Endothelial cell of umbilical vein (primary cell): ENCODE measurements around the gene HMX2. TPM values are rescaled to one million over a fixed set of nuclear protein-coding genes. Genes with fewer than 3 reads are reported as not detected.

Experiments used
- BruUV-seq: library from RNA; stranded (reverse); fragments of 400-500 nt; replicated peaks from 2 replicates; lab custom pipeline; 2021; lab: Mats Ljungman, UMichigan
- CTCF ChIA-PET: fragments of 300-600, 350-600 bp; sonication (Branson Sonifier 250); formaldehyde crosslinking; loops from one replicate; lab custom pipeline; 2021; ENCODE audit warnings: antibody characterized with exemption, inconsistent platforms; lab: Charles Lee
- POLR2A ChIA-PET: fragments of 300-600, 350-600 bp; sonication (Branson Sonifier 250); formaldehyde crosslinking; loops from one replicate; lab custom pipeline; 2021; ENCODE audit warnings: antibody characterized with exemption, inconsistent platforms; lab: Charles Lee
- DNase-seq: peaks from one replicate; pipeline ENCODE4 v3.0.0-alpha.2; 2011; ENCODE audit warnings: low read depth, low spot score
- FAIRE-seq: peaks from 2 replicates; lab custom pipeline; 2011; peaks lifted over from hg19 to GRCh38; lab: Jason Lieb, UNC
- H2AFZ ChIP-seq: 2 replicates; pipeline ENCODE4 v1.6.0; 2012; ENCODE audit warnings: low read depth, low read length, control low read depth, inconsistent platforms
- H3K27ac ChIP-seq: 2 replicates; pipeline ENCODE4 v1.5.1; 2011; ENCODE audit warnings: low read depth, mild to moderate bottlenecking, control low read depth, low read length, moderate library complexity; ENCODE audit not compliant: insufficient read depth
- H3K27me3 ChIP-seq, 2 experiments: 2 replicates each; pipeline versions ENCODE4 v1.6.0 to v1.6.1; 2011; ENCODE audit warnings: low read length in 2 of 2, mixed read lengths in 1 of 2; ENCODE audit not compliant: control insufficient read depth in 2 of 2, insufficient read depth in 2 of 2
- H3K36me3 ChIP-seq, 2 experiments: 2 replicates in 1 of 2; 3 replicates in 1 of 2; pipeline ENCODE4 v1.5.1; 2011; ENCODE audit warnings: low read length in 2 of 2, mild to moderate bottlenecking in 1 of 2, moderate library complexity in 1 of 2; ENCODE audit not compliant: control insufficient read depth in 2 of 2, insufficient read depth in 2 of 2; ENCODE audit errors: extremely low read depth in 1 of 2
- H3K4me1 ChIP-seq: 3 replicates; pipeline ENCODE4 v1.5.1; 2011; ENCODE audit warnings: mild to moderate bottlenecking, low read length; ENCODE audit not compliant: control insufficient read depth, insufficient read depth; ENCODE audit errors: extremely low read depth
- H3K4me2 ChIP-seq: 2 replicates; pipeline ENCODE4 v1.6.1; 2011; ENCODE audit warnings: low read length, control low read depth, mixed read lengths; ENCODE audit not compliant: insufficient read depth
- H3K4me3 ChIP-seq, 3 experiments: fragments of 200-600 bp in 1 of 3; sonication (generic), shearing (Covaris generic) in 1 of 3; replicated peaks in 1 of 3; 2 replicates each; pipeline ENCODE4 v1.5.1; 2011 to 2016; ENCODE audit warnings: control low read depth in 3 of 3, low read length in 3 of 3, mild to moderate bottlenecking in 2 of 3, inconsistent platforms in 1 of 3, low read depth in 1 of 3, moderate library complexity in 1 of 3; ENCODE audit not compliant: insufficient read depth in 1 of 3
- H3K79me2 ChIP-seq: 2 replicates; pipeline ENCODE4 v1.6.0; 2012; ENCODE audit warnings: low read length, inconsistent platforms; ENCODE audit not compliant: control insufficient read depth, insufficient read depth
- H3K9ac ChIP-seq: replicated peaks from 2 replicates; pipeline ENCODE3; 2011; ENCODE audit warnings: low read length, control low read depth; ENCODE audit not compliant: insufficient read depth; ENCODE audit errors: extremely low read depth
- H3K9me1 ChIP-seq: replicated peaks from 3 replicates; pipeline ENCODE4 v1.6.0; 2011; ENCODE audit warnings: mild to moderate bottlenecking, low read length; ENCODE audit not compliant: control insufficient read depth, insufficient read depth; ENCODE audit errors: extremely low read depth
- H3K9me3 ChIP-seq: replicated peaks from 2 replicates; pipeline ENCODE4 v1.5.1; 2012; ENCODE audit warnings: low read length, inconsistent platforms; ENCODE audit not compliant: control insufficient read depth, insufficient read depth
- H4K20me1 ChIP-seq: replicated peaks from 2 replicates; pipeline ENCODE3; 2011; ENCODE audit warnings: mild to moderate bottlenecking, low read length; ENCODE audit not compliant: control insufficient read depth, insufficient read depth; ENCODE audit errors: extremely low read depth
- CTCF ChIP-seq, 2 donors: IDR thresholded peaks; 1 replicate in 1 of 2; 2 replicates in 1 of 2; pipeline ENCODE4 v1.5.1; 2011; ENCODE audit warnings: low read length in 2 of 2, mild to moderate bottlenecking in 2 of 2, moderate library complexity in 2 of 2, control low read depth in 1 of 2, inconsistent platforms in 1 of 2, low read depth in 1 of 2; ENCODE audit not compliant: insufficient read depth in 1 of 2; ENCODE audit errors: extremely low read depth in 1 of 2
- EZH2 ChIP-seq: IDR thresholded peaks from 2 replicates; pipeline ENCODE4 v1.6.1; 2012; ENCODE audit warnings: borderline replicate concordance, low read depth, mild to moderate bottlenecking, moderate library complexity, low read length, inconsistent platforms; ENCODE audit not compliant: severe bottlenecking
- FOS ChIP-seq: IDR thresholded peaks from 2 replicates; pipeline ENCODE4 v1.6.1; 2011; ENCODE audit warnings: mild to moderate bottlenecking, low read length, moderate library complexity, borderline replicate concordance; ENCODE audit not compliant: insufficient read depth
- GATA2 ChIP-seq: IDR thresholded peaks from 2 replicates; pipeline ENCODE4 v1.7.0; 2011; ENCODE audit warnings: low read depth, mild to moderate bottlenecking, moderate library complexity, mixed read lengths, low read length; ENCODE audit not compliant: insufficient read length, insufficient read depth
- JUN ChIP-seq: IDR thresholded peaks from 2 replicates; pipeline ENCODE4 v1.6.1; 2011; ENCODE audit warnings: borderline replicate concordance, low read depth; ENCODE audit not compliant: insufficient read length, insufficient read depth
- MAX ChIP-seq: IDR thresholded peaks from 2 replicates; pipeline ENCODE4 v1.6.1; 2011; ENCODE audit not compliant: insufficient read depth, insufficient read length
- MYC ChIP-seq: IDR thresholded peaks from one replicate; pipeline ENCODE4 v1.6.1; 2011; ENCODE audit warnings: mild to moderate bottlenecking, low read depth, low read length
- POLR2A ChIP-seq: IDR thresholded peaks from 2 replicates; pipeline ENCODE4 v1.6.1; 2012; ENCODE audit warnings: low read depth, mild to moderate bottlenecking, control low read depth, low read length
- POLR2AphosphoS5 ChIP-seq: IDR thresholded peaks from 2 replicates; pipeline ENCODE4 v1.6.1; 2012; ENCODE audit warnings: low read depth, mild to moderate bottlenecking, control low read depth, low read length, moderate library complexity; ENCODE audit not compliant: insufficient read depth
- dilution Hi-C: fragments of 300-500 bp; cut with MboI; formaldehyde crosslinking; loops from one replicate; pipeline ENCODE4 v1.15.0; 2019; ENCODE audit warnings: low sequenced_read_pairs; ENCODE audit not compliant: extremely low pct_ligation_motif_present
- intact Hi-C: fragments of 100-400 bp; cut with micrococcal nuclease; formaldehyde crosslinking; loops from one replicate; pipeline ENCODE4 v1.10.0; 2022
- polyA plus RNA-seq, 4 experiments: library from polyadenylated mRNA; depleted of rRNA in 3 of 4; stranded (reverse) in 3 of 4; unstranded in 1 of 4; fragments of >200 nt; gene quantifications; 2 replicates each; pipeline versions ENCODE4 v1.2.1 to v1.2.3, GENCODE V29; 2011 to 2012; ENCODE audit warnings: missing spikeins in 1 of 4
- total RNA-seq: library from RNA; stranded (reverse); gene quantifications from 2 replicates; pipeline ENCODE4 v1.2.3, GENCODE V29; 2021

HMX2 gene
- total and polyA plus RNA-seq, 2 donors (not counting 3 experiments of a cell fraction or from before 2014, with no cell fraction given): not detected

GRCh38 chr10:123158682-123159081 lies 10.7 kb downstream of the HMX2 start:
- Histone ChIP-seq H3K9me1 (no peaks in the 10 kb centered on the region), H3K9ac (no peak overlapping the region), H3K4me3 (no peak overlapping the region), H3K4me1 (peaks cover 47% of the 10 kb centered on the region), H3K36me3 (peaks cover 14 to 24% of the 10 kb centered on the region in 2 experiments), H3K27ac (no peak overlapping the region), H2AFZ (no peak overlapping the region), H3K79me2 (peaks cover 91% of the 10 kb centered on the region), H3K27me3 (no peaks in the 10 kb centered on the region), H3K9me3 (no peaks in the 10 kb centered on the region), H4K20me1 (peaks cover 7% of the 10 kb centered on the region), H3K4me2 (peak overlapping the region; percentile 97)
- FAIRE-seq: no peak
- no TSS peak for BruUV-seq
- TF ChIP-seq CTCF (IDR thresholded peaks at IDR 0.05; ENCODE audit: extremely low read depth in 1 of 2, insufficient read depth in 1 of 2, low read depth in 1 of 2, low read length in 2 of 2): no peak
- no peak for TF ChIP-seq POLR2AphosphoS5
- no peak for TF ChIP-seq GATA2
- TF ChIP-seq JUN: no peak
- TF ChIP-seq MAX: no peak
- no peak for TF ChIP-seq EZH2
- TF ChIP-seq MYC: no peak
- TF ChIP-seq POLR2A: no peak
- no peak for TF ChIP-seq FOS
- intact Hi-C loops: loop anchor here (10.0 kb wide), 1 partner anchor 1014 kb away; no protein-coding TSS in a partner anchor
- dilution Hi-C loops: no loop called here
- CTCF ChIA-PET: no interaction called here
- POLR2A ChIA-PET: no interaction called here
- no peak for DNase-seq
